Naive thymus-derived CD4-positive, alpha-beta T cell (primary cell): ENCODE results near the gene SPAG5. TPM values are rescaled to one million over a fixed set of nuclear protein-coding genes. Genes with fewer than 3 reads are reported as not detected.

Experiments
- ATAC-seq: fragments of 150-1000 bp; cut with Tn5 transposase; 2 replicates; pipeline ENCODE4 v1.10.0; 2021; ENCODE audit warnings: mild to moderate bottlenecking, moderate library complexity
- CTCF ChIA-PET: fragments of 350-600 bp; sonication (Branson Sonifier 250); formaldehyde crosslinking; loops from one replicate; lab custom pipeline; 2021; ENCODE audit warnings: antibody characterized with exemption; lab: Charles Lee
- POLR2A ChIA-PET: fragments of 350-600 bp; sonication (Branson Sonifier 250); formaldehyde crosslinking; loops from one replicate; lab custom pipeline; 2021; ENCODE audit warnings: antibody characterized with exemption, inconsistent platforms; lab: Charles Lee
- DNase-seq, 9 donors: peaks; one replicate each; pipeline versions ENCODE4 v3.0.0 to v3.0.0-alpha.2; 2020 to 2022; ENCODE audit warnings: mixed read lengths in 1 of 9
- H3K27ac ChIP-seq: one replicate; pipeline ENCODE4 v1.7.0; 2013; ENCODE audit warnings: mild to moderate bottlenecking, low read depth, low read length, moderate library complexity
- H3K27me3 ChIP-seq, 2 donors: one replicate each; pipeline ENCODE4 v1.7.0; 2013; ENCODE audit warnings: low read length in 2 of 2, mild to moderate bottlenecking in 2 of 2, moderate library complexity in 2 of 2; ENCODE audit not compliant: control insufficient read depth in 2 of 2, insufficient read depth in 2 of 2
- H3K36me3 ChIP-seq, 3 experiments: 1 replicate in 2 of 3; 2 replicates in 1 of 3; pipeline ENCODE4 v1.7.0; 2013; ENCODE audit warnings: low read length in 3 of 3, mild to moderate bottlenecking in 3 of 3, moderate library complexity in 1 of 3; ENCODE audit not compliant: insufficient read depth in 3 of 3, control insufficient read depth in 2 of 3
- H3K4me1 ChIP-seq, 2 donors: one replicate each; pipeline ENCODE4 v1.7.0; 2013; ENCODE audit warnings: low read length in 2 of 2, mild to moderate bottlenecking in 2 of 2, moderate library complexity in 1 of 2; ENCODE audit not compliant: control insufficient read depth in 2 of 2, insufficient read depth in 2 of 2
- H3K4me3 ChIP-seq: 2 replicates; pipeline ENCODE4 v1.7.0; 2013; ENCODE audit warnings: mild to moderate bottlenecking, low read length
- H3K9me3 ChIP-seq, 3 experiments: 1 replicate in 2 of 3; 2 replicates in 1 of 3; pipeline ENCODE4 v1.7.0; 2013; ENCODE audit warnings: low read length in 3 of 3; ENCODE audit not compliant: control insufficient read depth in 2 of 3
- H3K27ac Mint-ChIP-seq, 9 donors: one replicate each; pipeline ENCODE4 v1.8.0; 2020 to 2022; ENCODE audit warnings: mixed read lengths in 9 of 9, mild to moderate bottlenecking in 8 of 9, moderate library complexity in 5 of 9, inconsistent platforms in 2 of 9
- H3K27me3 Mint-ChIP-seq, 5 donors: one replicate each; pipeline ENCODE4 v1.8.0; 2021 to 2022; ENCODE audit warnings: mixed read lengths in 5 of 5, mild to moderate bottlenecking in 1 of 5
- H3K36me3 Mint-ChIP-seq, 5 donors: one replicate each; pipeline ENCODE4 v1.8.0; 2020 to 2022; ENCODE audit warnings: mixed read lengths in 5 of 5, mild to moderate bottlenecking in 3 of 5, inconsistent platforms in 1 of 5
- H3K4me1 Mint-ChIP-seq, 7 donors: one replicate each; pipeline ENCODE4 v1.8.0; 2020 to 2022; ENCODE audit warnings: mixed read lengths in 7 of 7, mild to moderate bottlenecking in 3 of 7, inconsistent platforms in 1 of 7
- H3K4me3 Mint-ChIP-seq, 10 donors: one replicate each; pipeline ENCODE4 v1.8.0; 2020 to 2022; ENCODE audit warnings: mild to moderate bottlenecking in 10 of 10, mixed read lengths in 10 of 10, moderate library complexity in 6 of 10, inconsistent platforms in 2 of 10
- H3K9me3 Mint-ChIP-seq, 11 donors: one replicate each; pipeline ENCODE4 v1.8.0; 2020 to 2022; ENCODE audit warnings: mixed read lengths in 11 of 11, mild to moderate bottlenecking in 4 of 11, inconsistent platforms in 1 of 11, moderate library complexity in 1 of 11
- intact Hi-C, 2 donors: fragments of 100-400 bp; cut with micrococcal nuclease; formaldehyde crosslinking; loops; one replicate each; pipeline ENCODE4 v1.15.1; 2023
- polyA plus RNA-seq, 2 donors: library from polyadenylated mRNA; unstranded; fragments of 300-500 nt; fragmentation: Illumina TruSeq; gene quantifications; one replicate each; pipeline ENCODE4 v1.2.3, GENCODE V29; 2021
- total RNA-seq, 6 experiments: library from RNA in 5 of 6; stranded (reverse) in 5 of 6; gene quantifications; 1 replicate in 5 of 6; 2 replicates in 1 of 6; pipeline ENCODE4 v1.2.3 and lab custom pipeline; 2021 to 2026

The SPAG5 gene
- total and polyA plus RNA-seq, 7 experiments from 2014 or later = 1.6 to 95.3 (median 11.8) TPM

DNA sequence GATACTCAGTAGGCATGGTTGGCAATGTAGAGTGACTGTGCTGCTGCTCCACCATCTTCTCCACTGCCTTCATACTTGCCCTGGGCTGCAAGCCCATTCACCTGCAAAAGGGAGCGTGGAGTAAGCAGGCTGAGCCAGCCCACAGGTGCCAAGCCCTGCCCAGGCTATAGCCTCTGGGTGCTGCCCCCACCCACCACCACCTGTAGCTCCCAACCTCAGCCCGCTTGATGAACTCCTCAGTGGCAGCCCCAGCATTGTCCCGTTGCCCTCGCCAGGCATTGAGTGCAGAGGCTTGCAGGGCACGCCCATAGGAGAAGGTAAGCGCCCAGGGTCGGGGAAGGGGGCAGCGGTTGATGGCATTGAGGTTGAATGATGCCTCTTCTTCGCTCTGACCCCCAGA, 25.3 kb downstream of the SPAG5 start:
- POLR2A ChIA-PET = interaction anchor here (0.7 to 12.2 kb wide), 6 partner anchors 11 to 71 kb away, joined by 3 to 172 read pairs (median 11); partner anchors contain the start of genes BLTP2, SPAG5 and UNC119
- H3K27me3 Mint-ChIP-seq = no peaks in the 10 kb centered on the region
- CTCF ChIA-PET = interaction anchor here (1.1 kb wide), 1 partner anchor 24 kb away, joined by 4 read pairs; no protein-coding TSS in a partner anchor
- no peak for ATAC-seq
- Histone ChIP-seq H3K4me1 (peaks cover 32 to 33% of the 10 kb centered on the region in 2 donors), H3K27ac (no peak overlapping the region), H3K4me3 (no peak overlapping the region), H3K27me3 (no peaks in the 10 kb centered on the region), H3K9me3 (no peaks in the 10 kb centered on the region), H3K36me3 (peaks cover 0 to 15% (median 0%) of the 10 kb centered on the region in 3 experiments)
- H3K4me3 Mint-ChIP-seq = peak overlapping the region in 3 of 10 donors; percentile 1 to 96 (median 1)
- H3K4me1 Mint-ChIP-seq = peaks cover 34 to 71% (median 59%) of the 10 kb centered on the region in 7 donors
- DNase-seq = no peak
- peaks cover 0 to 37% (median 0%) of the 10 kb centered on the region in 5 donors for H3K36me3 Mint-ChIP-seq
- intact Hi-C loops = loop anchor here in 1 of 2 donors (10.0 kb wide), 1 partner anchor 199 kb away; the partner anchor contains the start of genes SARM1 and VTN
- H3K27ac Mint-ChIP-seq = peak overlapping the region in 4 of 9 donors; percentile 39 to 92 (median 77)
- H3K9me3 Mint-ChIP-seq = no peaks in the 10 kb centered on the region

DNA sequence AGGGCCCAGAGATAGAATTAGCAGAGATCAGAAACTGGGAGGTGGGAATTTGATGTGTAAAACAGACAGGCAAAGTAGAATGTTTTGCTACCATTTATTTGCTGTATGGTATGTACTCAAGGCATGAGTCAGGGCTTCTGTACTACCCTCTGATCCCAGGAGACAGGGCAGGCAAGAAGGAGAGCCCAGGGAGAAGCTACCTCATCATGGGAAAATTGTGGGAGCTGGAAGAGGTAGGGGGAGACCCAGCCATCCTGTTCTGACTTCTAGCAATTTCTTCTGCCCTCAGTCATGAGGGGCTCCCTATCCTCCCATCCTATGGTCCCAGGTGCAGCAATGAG, 25.8 kb downstream of the SPAG5 start:
- intact Hi-C loops = loop anchor here in 1 of 2 donors (10.0 kb wide), 1 partner anchor 198 kb away; the partner anchor contains the start of genes SARM1 and VTN
- H3K27me3 Mint-ChIP-seq = no peaks in the 10 kb centered on the region
- no peaks in the 10 kb centered on the region for H3K9me3 Mint-ChIP-seq
- peak overlapping the region; percentile 70 to 96 (median 92) for H3K27ac Mint-ChIP-seq
- POLR2A ChIA-PET = interaction anchor here (0.8 to 12.2 kb wide), 7 partner anchors 10 to 138 kb away, joined by 3 to 172 read pairs (median 5); partner anchors contain the start of genes BLTP2, PROCA1, SPAG5 and UNC119
- Histone ChIP-seq H3K9me3 (no peaks in the 10 kb centered on the region), H3K27me3 (no peaks in the 10 kb centered on the region), H3K4me3 (no peak overlapping the region), H3K27ac (no peak overlapping the region), H3K4me1 (peaks cover 32 to 33% of the 10 kb centered on the region in 2 donors), H3K36me3 (peaks cover 0 to 15% (median 0%) of the 10 kb centered on the region in 3 experiments)
- CTCF ChIA-PET = interaction anchor here (1.1 kb wide), 1 partner anchor 24 kb away, joined by 4 read pairs; no protein-coding TSS in a partner anchor
- H3K36me3 Mint-ChIP-seq = peaks cover 0 to 41% (median 0%) of the 10 kb centered on the region in 5 donors
- DNase-seq = no peak
- no peak for ATAC-seq
- peaks cover 39 to 75% (median 64%) of the 10 kb centered on the region in 7 donors for H3K4me1 Mint-ChIP-seq
- peak overlapping the region in 9 of 10 donors; percentile 1 to 99 (median 96) for H3K4me3 Mint-ChIP-seq

DNA sequence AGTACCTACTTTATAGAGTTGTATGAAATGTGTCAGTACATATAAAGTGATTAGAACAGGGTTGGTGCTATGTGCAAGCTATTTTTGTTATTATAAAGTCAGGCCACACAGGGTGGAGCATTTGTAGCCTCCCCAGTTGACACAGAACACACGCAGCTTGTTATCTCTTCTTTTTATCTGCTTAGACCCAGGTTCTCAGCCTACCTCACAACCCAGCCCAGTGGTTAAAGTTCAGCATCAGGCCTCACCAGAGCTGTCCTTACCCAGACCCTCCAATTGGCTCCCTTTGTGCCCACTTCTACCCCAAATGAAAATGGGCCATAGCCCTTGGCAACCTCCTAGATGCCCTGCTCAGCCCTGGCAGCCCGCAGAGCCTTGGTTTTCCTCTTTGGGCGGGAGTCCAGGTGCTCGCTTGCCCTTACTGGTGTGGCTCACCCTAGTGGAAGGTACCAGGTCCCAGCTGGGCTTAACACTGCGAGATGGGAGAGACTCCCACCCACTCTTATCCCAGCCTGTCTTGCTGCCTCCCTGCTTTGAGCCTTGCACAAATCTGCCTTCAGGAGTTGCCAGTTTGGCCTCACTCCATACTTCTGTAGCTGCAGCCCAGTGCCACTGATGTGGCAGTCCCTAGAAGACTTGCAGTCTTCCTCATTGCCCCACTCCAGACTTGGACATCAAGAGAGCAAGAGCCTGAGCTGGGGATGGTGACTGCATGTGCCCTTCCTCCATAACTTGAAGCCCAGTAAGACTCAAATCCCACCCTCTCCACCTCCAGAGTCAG, 26.4 kb downstream of the SPAG5 start:
- intact Hi-C loops = loop anchor here in 1 of 2 donors (10.0 kb wide), 1 partner anchor 198 kb away; the partner anchor contains the start of genes SARM1 and VTN
- ChIA-PET CTCF (interaction anchor here (0.9 to 1.3 kb wide), 2 partner anchors 27 to 385 kb away, joined by 3 to 8 read pairs; no protein-coding TSS in a partner anchor), POLR2A (interaction anchor here (0.7 to 12.2 kb wide), 16 partner anchors 10 to 375 kb away, joined by 3 to 172 read pairs (median 5); partner anchors contain the start of genes BLTP2, PROCA1, SPAG5 and UNC119)
- ATAC-seq (no peak), DNase-seq (no peak)
- Mint-ChIP-seq H3K27ac (peak overlapping the region; percentile 84 to 97 (median 93)), H3K9me3 (no peaks in the 10 kb centered on the region), H3K36me3 (peaks cover 0 to 43% (median 5%) of the 10 kb centered on the region in 5 donors), H3K4me3 (peak overlapping the region; percentile 93 to 99 (median 96)), H3K4me1 (peaks cover 45 to 77% (median 69%) of the 10 kb centered on the region in 7 donors), H3K27me3 (no peaks in the 10 kb centered on the region)
- Histone ChIP-seq H3K9me3 (no peaks in the 10 kb centered on the region), H3K36me3 (peaks cover 0 to 15% (median 0%) of the 10 kb centered on the region in 3 experiments), H3K27ac (peak overlapping the region; percentile 90), H3K4me3 (peak overlapping the region; percentile 78), H3K4me1 (peaks cover 32 to 33% of the 10 kb centered on the region in 2 donors), H3K27me3 (no peaks in the 10 kb centered on the region)

- H3K27me3 Mint-ChIP-seq = no peaks in the 10 kb centered on the region
- no peaks in the 10 kb centered on the region for H3K27me3 ChIP-seq
- H3K9me3 ChIP-seq = no peaks in the 10 kb centered on the region
- H3K27ac ChIP-seq = peak within 1 kb of the TSS; percentile 90
- ChIA-PET CTCF (interaction anchor here (0.6 to 1.4 kb wide), 6 partner anchors 18 to 1280 kb away, joined by 3 to 8 read pairs (median 4); partner anchors contain the start of gene UNC119), POLR2A (interaction anchor here (0.5 to 12.2 kb wide), 17 partner anchors 9 to 723 kb away, joined by 3 to 172 read pairs (median 5); partner anchors contain the start of genes BLTP2, NUFIP2, PROCA1 and SPAG5)
- DNase-seq = peak; percentile 72 to 93 (median 84)
- peak within 1 kb of the TSS; percentile 93 to 99 (median 96) for H3K4me3 Mint-ChIP-seq
- intact Hi-C loops = loop anchor here (1.0 to 10.0 kb wide), 6 partner anchors 8 to 237 kb away; partner anchors contain the start of genes SPAG5 (in 2 of the 2), UNC119 (in 2 of the 2), IFT20 (in 1 of the 2) and RPL23A (in 1 of the 2)
- peak; percentile 99 for ATAC-seq
- H3K4me3 ChIP-seq = peak within 1 kb of the TSS; percentile 78
- H3K4me1 ChIP-seq = peaks cover 28 to 31% of the 10 kb centered on the region in 2 donors
- H3K4me1 Mint-ChIP-seq = peaks cover 49 to 76% (median 68%) of the 10 kb centered on the region in 7 donors
- H3K9me3 Mint-ChIP-seq = no peaks in the 10 kb centered on the region
- peaks cover 0 to 37% (median 8%) of the 10 kb centered on the region in 5 donors for H3K36me3 Mint-ChIP-seq
- peaks cover 0 to 23% (median 0%) of the 10 kb centered on the region in 3 experiments for H3K36me3 ChIP-seq
- H3K27ac Mint-ChIP-seq = peak within 1 kb of the TSS; percentile 84 to 97 (median 93)
These were observed 27.3 kb downstream of the SPAG5 start, which contains the start of gene PIGS for GRCh38 chr17:28571361-28572122. PIGS (minus strand) TSS chr17:28571524; CDS start chr17:28571496, 28 bp downstream.

DNA sequence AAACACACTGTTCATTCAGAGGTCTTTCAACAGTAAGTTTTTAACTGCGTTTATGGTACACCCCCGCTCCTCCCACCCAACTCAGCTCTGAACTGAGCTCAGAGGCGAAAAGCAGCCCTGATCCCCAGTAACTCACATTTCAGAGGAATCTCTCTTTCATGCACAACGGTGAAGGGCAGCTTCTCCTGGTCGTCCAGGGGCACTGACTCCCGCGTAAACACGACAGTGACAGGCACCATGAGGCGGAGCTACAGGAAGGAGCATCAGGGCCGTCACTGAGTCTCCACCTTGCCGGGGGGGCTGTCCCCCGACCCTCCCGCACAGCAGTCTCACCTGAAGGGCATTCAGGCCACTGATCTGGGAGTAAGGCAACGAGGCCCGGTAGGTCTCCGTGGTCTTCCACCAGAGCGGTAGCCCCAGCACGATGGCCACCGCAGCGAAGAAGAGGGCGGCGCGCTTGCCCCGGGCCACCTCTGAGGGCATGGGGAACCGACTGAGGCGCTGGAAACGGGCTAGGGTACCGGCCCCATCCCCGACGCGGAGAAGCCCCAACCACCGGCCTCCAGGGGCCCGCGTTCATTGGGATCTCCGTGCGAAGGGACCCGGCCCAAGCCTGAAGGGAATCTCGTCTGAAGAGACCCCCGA, 28.0 kb downstream of the SPAG5 start:
- peak; percentile 33 to 61 (median 53) for DNase-seq
- ChIA-PET CTCF (interaction anchor here (0.6 to 1.4 kb wide), 8 partner anchors 14 to 1279 kb away, joined by 3 to 8 read pairs (median 4); partner anchors contain the start of gene UNC119), POLR2A (interaction anchor here (0.5 to 12.2 kb wide), 14 partner anchors 8 to 725 kb away, joined by 3 to 172 read pairs (median 4); partner anchors contain the start of genes BLTP2, NUFIP2, SPAG5 and UNC119)
- Mint-ChIP-seq H3K36me3 (peaks cover 0 to 34% (median 8%) of the 10 kb centered on the region in 5 donors), H3K4me1 (peaks cover 42 to 70% (median 64%) of the 10 kb centered on the region in 7 donors), H3K27me3 (no peaks in the 10 kb centered on the region), H3K4me3 (peak overlapping the region; percentile 93 to 99 (median 96)), H3K9me3 (no peaks in the 10 kb centered on the region), H3K27ac (peak overlapping the region; percentile 84 to 97 (median 93))
- intact Hi-C loops = loop anchor here (1.0 to 10.0 kb wide), 7 partner anchors 8 to 236 kb away; partner anchors contain the start of genes SPAG5 (in 2 of the 2), UNC119 (in 2 of the 2), IFT20 (in 1 of the 2) and RPL23A (in 1 of the 2)
- ATAC-seq = peak; percentile 60
- no peaks in the 10 kb centered on the region for H3K27me3 ChIP-seq
- H3K9me3 ChIP-seq = no peaks in the 10 kb centered on the region
- peak overlapping the region; percentile 78 for H3K4me3 ChIP-seq
- peaks cover 0 to 24% (median 0%) of the 10 kb centered on the region in 3 experiments for H3K36me3 ChIP-seq
- H3K27ac ChIP-seq = peak overlapping the region; percentile 90
- peaks cover 25 to 27% of the 10 kb centered on the region in 2 donors for H3K4me1 ChIP-seq
